HG03064 (cell line): ENCODE results near the gene HDAC9.
"Not testable (repeated sequence)": the region's sequence is repeated elsewhere in the genome, so short reads cannot be mapped to it uniquely, and the experiment has no call there.

Source experiments
- ATAC-seq: cut with Tn5 transposase; IDR thresholded peaks from one replicate; pipeline ENCODE4 v1.9.1; 2021; ENCODE audit warnings: low read depth; ENCODE audit not compliant: unreplicated experiment

Gene HDAC9

GRCh38 chr7:18698258-18698734, 202.7 kb downstream of the HDAC9 start:
- no peak for ATAC-seq

GRCh38 chr7:18700147-18700546, 204.6 kb downstream of the HDAC9 start:
- no peak for ATAC-seq

DNA sequence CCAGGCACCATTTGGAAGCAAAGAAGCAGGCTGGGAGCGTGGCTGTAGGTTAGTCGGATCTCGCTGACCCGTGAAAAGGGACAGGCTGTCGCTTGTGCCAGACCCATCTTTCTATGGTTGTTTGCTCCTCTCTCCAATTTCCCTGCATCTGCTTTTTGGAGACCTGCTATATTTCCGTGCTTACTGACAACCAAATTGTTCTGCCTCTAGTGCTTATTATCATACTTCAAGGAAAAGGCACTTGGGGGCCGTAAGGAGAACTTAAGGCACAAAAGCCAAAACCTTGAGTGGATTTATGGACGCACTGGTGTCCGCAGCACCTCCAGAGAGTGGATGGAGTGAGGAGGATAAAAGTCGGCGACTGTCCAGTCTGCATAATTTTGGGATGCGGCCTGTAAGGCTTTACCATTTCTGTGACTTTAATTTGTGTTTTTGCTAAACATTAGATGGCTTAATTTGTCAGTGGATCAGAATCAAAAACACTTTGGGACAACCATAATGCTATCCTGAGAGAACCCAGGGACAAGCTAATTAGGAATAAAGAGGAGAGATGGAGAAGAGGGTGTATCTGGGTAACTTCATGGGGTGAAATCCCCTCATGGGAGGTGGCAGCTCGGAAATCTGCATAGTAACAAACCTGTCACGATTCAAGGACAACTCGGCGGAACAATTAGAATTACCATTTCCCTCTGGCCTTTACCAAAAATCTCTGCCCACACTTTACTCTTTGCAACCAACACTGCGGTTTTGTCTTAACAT, 206.7 kb downstream of the HDAC9 start:
- ATAC-seq = no peak

DNA sequence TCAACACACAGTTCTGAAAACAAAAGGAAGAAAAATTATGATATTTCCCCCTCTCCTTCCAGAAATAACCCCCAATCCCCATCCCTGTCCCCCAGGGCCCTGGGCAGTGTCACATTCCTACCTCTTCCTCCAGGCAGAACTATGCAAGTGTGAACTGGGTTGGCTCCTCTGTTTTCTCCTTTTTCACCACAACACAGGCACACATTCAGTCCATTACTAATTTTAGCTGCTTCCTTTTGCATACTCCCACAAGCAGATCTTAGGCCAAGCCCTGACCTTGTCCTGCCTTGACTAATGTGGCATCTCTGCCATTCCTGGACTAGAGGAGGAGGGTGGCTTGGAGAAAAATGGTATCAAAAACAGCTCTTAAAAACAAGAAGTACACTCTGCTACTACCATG, 208.1 kb downstream of the HDAC9 start:
- no peak for ATAC-seq

DNA sequence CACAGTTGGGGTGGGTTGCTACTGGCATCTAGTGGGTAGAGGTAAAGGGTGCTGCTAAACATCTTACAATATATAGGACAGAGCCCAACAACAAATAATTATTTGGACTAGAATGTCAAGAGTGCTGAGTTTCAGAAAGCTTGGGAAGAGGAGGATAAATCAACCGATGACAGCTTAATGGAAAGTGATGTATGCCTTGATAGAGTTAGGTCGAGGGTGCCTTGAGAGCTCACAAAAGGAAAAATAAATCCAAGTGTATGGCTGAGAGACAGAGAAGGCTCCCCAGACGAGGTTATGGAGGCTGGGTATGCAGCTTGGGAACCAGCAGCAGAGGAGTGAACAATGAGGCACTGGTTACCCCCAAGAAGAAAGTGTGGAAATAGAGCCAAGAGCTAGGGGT, 211.1 kb downstream of the HDAC9 start:
- no peak for ATAC-seq

DNA sequence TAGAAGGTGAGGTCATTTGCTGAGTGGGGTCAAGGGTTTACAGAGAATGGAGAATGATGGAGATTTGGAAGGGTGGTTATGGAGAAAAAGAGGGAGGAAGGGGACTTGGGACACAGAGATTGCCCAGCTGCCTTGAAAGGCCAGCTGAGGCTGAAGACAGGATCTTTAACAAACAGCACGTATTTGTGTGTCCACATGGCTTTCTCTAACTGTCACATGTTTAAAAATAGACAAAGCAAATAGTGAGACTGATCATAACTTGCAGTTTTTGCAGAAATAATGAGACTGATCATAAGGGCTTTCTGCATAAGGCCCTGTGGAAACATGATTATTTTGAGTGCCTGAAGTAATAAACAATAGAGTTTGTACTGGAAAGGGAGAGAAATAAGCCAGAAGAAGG, 212.7 kb downstream of the HDAC9 start:
- ATAC-seq = no peak

DNA sequence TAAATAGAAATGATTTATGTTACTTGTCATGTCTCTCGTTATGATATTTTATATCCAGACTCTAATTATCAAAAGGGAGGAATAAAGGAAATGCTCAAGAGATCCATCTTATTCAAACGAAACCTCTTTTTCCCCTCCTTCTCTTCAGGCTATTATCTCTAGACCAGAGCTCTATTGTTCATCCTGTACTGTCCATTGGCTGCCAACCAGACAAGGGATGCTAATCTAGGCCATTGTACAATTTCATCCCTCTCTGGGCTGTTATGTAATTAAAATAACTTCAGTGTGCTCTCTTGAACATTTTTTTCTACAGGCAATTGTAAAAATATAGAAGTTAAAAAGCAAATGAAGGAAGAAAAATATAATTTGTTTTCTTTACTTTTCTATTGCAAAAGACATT, 220.4 kb downstream of the HDAC9 start:
- no peak for ATAC-seq

GRCh38 chr7:18721429-18721828, 225.9 kb downstream of the HDAC9 start:
- ATAC-seq = no peak

DNA sequence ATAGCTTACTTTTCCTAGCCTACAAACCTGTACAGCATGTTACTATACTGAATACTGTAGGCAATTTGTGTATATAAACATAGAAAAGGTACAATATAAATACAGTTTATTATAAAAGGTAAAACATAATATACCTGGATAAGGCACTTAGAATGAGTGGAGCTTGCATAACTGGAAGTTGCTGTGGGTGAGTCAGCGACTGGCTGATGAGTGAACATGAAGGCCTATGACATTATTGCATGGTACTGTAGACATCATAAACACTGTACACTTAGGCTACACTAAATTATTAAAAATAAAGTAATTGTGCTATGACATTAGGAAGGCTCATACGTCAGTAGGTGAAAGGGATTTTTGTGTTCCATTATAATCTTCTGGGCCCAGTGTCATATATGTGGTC, 228.8 kb downstream of the HDAC9 start:
- no peak for ATAC-seq

DNA sequence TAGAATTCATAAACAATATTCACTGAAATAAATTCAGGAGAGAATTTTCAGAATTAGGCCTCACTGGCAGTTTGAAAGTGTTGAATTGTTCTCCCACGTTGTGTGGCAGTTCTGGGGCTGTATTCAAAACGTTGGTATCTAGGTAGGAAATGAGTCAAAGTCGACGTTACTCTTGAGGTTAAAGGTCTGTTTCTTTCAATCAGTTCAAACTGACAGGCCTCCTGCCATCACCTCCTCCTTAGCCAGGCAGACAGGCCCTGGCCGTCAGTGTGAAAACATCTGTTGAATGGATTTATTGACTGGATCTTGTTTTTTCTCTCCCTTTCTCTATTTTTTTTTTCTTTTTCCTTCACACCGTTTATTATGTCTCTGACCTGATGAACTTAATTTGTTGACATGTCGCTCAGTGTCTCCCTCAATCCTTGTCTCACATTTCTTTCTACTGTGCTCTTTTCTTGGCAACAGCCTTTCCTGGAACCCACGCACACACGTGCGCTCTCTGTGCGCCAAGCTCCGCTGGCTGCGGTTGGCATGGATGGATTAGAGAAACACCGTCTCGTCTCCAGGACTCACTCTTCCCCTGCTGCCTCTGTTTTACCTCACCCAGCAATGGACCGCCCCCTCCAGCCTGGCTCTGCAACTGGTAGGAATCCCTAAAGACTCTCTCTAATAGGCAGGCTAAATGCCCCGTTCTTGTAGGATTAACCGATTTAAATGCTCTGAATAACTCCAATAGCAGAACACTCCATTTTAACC, 231.7 kb downstream of the HDAC9 start:
- no peak for ATAC-seq

- not testable (repeated sequence) for ATAC-seq
Observed at GRCh38 chr7:18736012-18736411, 240.5 kb downstream of the HDAC9 start.

DNA sequence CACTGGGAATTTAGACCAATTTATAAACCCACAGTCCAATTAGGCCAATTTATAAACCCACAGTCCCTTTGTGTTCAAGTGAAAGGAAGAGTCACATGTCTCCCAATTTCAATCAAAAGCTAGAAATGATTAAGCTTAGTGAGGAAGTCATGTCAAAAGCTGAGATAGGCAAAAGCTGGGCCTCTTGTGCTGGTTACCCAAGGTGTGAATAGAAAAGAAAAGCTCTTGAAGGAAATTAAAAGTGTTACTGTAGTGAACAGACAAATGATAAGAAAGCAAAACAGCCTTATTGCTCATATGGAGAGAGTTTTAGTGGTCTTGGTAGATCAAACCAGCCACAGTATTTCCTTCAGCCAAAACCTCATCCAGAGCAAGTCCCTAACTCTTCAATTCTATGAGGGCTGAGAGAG, 245.0 kb downstream of the HDAC9 start:
- ATAC-seq = no peak

- no peak for ATAC-seq
Observed at GRCh38 chr7:18753972-18754610, 258.5 kb downstream of the HDAC9 start.

DNA sequence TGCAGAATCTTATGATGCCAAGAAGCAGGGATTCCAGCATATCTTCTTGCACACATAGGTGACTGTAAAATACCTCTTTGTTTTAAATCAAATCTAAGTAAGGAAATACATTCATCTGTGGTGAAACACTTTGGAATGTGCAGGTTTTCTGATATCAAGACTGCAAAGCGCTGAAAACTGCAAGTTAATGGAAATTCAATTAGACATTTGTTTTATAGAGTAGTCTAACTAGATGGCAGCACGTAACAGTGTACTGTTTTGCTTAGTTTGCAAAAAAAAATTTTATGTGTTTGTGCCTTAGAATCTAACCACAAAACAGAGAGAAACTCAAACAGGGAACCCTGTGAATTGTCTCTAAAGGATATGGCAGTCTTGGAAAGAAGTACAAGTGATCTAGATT, 259.2 kb downstream of the HDAC9 start:
- no peak for ATAC-seq

- ATAC-seq = no peak
Observed at GRCh38 chr7:18755793-18756192, 260.2 kb downstream of the HDAC9 start.

DNA sequence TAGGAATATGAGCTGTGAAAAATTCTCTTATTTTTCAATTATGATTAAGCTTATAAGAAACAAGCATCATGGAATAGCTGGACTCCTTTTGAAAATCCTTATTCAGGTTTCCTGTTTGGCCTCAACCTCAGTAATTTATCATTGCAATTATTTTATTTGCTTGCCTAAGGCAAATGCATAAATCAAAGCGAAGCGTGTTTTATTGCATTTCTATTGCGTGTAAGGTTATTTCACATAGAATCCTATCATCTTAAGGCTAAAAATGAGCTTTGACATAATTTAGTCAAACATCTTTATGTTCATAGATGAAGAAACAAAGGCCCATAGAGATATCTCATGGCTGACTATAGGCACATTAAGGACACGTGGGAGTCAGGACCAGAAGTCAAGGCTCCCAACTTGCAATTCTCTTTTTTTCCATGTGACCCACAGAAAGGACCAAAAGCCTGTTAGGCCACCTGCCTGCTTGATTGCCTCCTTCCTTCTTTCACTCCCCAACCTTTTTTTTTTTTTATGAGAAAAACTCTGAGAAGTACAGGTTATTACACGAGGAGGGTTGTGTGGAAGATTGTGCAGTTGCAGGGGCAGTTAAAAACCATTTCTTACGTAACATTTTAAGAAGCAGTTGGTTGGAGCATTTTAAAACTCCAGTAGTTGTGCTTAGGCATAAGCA, 261.0 kb downstream of the HDAC9 start:
- no peak for ATAC-seq

DNA sequence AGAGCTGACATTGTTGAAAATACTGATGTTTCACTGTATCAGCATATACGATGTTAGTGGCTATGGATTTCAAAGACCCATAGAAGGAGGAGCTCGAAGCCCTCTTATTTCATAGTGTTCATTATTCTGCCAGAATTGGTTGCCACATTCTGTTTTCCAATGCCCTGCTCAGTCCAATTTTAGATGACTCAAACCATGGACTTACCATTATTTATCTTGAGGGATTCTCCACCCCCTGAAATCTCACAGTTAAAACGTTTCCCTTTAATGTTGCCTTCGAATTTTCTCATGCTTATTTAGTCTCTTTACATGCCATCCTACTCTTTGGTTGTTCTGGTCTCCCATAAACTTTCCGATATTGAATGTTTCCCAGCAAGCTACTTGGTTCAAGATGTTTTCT, 264.5 kb downstream of the HDAC9 start:
- no peak for ATAC-seq

- ATAC-seq = no peak
Observed at GRCh38 chr7:18760631-18761445, 265.3 kb downstream of the HDAC9 start.

DNA sequence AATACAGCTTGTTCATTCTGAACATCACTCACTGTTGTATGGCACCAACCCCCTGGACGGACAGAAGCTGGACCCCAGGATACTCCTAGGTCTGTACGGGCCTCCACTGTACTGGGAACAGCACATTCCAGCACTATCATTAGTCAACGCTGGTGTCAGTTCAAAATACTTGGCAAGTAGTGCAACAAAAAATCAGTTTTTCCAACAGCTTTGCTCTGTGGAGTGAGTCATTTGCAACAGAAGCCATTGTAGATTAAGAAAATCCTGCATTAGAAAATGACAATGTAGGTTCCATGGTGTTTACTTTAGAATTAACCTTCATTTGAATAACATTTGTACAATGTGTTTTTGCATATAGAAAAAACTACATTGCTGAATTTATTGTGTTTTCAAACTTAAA, 266.6 kb downstream of the HDAC9 start:
- no peak for ATAC-seq

DNA sequence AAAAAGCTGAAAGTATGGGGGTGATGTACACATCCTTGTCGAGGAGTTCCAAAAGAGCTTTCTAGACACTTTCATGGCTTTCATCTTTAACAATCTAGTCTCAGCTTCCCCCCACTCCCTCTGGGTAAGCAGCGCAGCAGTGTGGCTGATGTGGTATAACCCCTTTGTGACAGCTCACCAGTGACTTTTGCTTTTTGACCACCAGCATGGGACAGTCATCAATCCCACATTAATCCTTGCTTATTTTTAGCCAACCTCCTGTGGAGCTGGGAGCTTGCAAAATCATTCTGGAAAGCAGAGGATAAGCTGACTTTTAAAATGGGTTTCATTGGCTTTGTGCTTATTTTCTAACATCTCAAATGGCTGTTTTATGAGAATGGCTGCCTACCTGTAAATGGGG, 272.7 kb downstream of the HDAC9 start:
- no peak for ATAC-seq
